ENCODE measurements around the gene CDKN2A. TPM values are rescaled to one million over a fixed set of nuclear protein-coding genes. Genes with fewer than 3 reads are reported as not detected.

CDKN2A gene
- total RNA-seq, 1 experiment from 2014 or later, result 0.35 TPM

- no peak for DNase-seq
- H3K9me3 Mint-ChIP-seq, result no peaks in the 10 kb centered on the region; a peak in 2 of 5 replicates
- H3K27me3 ChIP-seq (ENCODE audit: insufficient read depth, low read length), result peaks cover 31% of the 10 kb centered on the region; the same call in 1 of the 2 replicates
Observed at GRCh38 chr9:21982861-21983560, 11.2 kb downstream of the CDKN2A start.

More at GRCh38 chr9:21982861-21983560, 11.2 kb downstream of the CDKN2A start:
- H3K27ac ChIP-seq (ENCODE audit: insufficient read length, low read depth, low read length), result no peak overlapping the region
- H4K5ac ChIP-seq (ENCODE audit: insufficient read length, low read depth, low read length), result no peak overlapping the region
- H3K23me2 ChIP-seq (ENCODE audit: insufficient read length, low read depth, low read length, poor library complexity, severe bottlenecking), result no peaks in the 10 kb centered on the region
- H3K4me3 Mint-ChIP-seq, result no peak overlapping the region
- no peaks in the 10 kb centered on the region for H3K79me1 ChIP-seq (ENCODE audit: insufficient read depth, low read depth, low read length, poor library complexity, severe bottlenecking)
- H3K4me1 Mint-ChIP-seq, result peaks cover 0 to 2% of the 10 kb centered on the region in 2 experiments; a peak in 2 of 4 replicates
- H2AFZ ChIP-seq (ENCODE audit: low read length), result no peak overlapping the region
- H2BK120ac ChIP-seq (ENCODE audit: low read depth, low read length, poor library complexity, severe bottlenecking), result no peak overlapping the region
- H4K91ac ChIP-seq (ENCODE audit: insufficient read length, low read depth, low read length), result no peak overlapping the region
- no peak overlapping the region for H3K14ac ChIP-seq (ENCODE audit: insufficient read depth, low read length)
- H3K23ac ChIP-seq (ENCODE audit: insufficient read length, low read depth, low read length), result no peak overlapping the region
- H3K56ac ChIP-seq (ENCODE audit: insufficient read length, low read depth, low read length), result no peak overlapping the region
- no peak overlapping the region for H2BK20ac ChIP-seq (ENCODE audit: low read depth, low read length, poor library complexity, severe bottlenecking)
- no peaks in the 10 kb centered on the region for H3K9me3 ChIP-seq (ENCODE audit: control insufficient read depth, low read depth, low read length)
- no peaks in the 10 kb centered on the region for H3K79me2 ChIP-seq (ENCODE audit: insufficient read depth, low read length)
- no peaks in the 10 kb centered on the region; the same call in 1 of the 2 replicates for H3K4me1 ChIP-seq (ENCODE audit: insufficient read depth, low read length)
- H3K36me3 Mint-ChIP-seq (ENCODE audit: insufficient read depth in 1 of 3, low read depth in 3 of 3), result no peaks in the 10 kb centered on the region
- H3K18ac ChIP-seq (ENCODE audit: insufficient read length, low read depth, low read length), result no peak overlapping the region
- H4K20me1 ChIP-seq (ENCODE audit: control insufficient read depth, insufficient read depth, insufficient read length), result no peaks in the 10 kb centered on the region
- no peak overlapping the region for H2BK12ac ChIP-seq (ENCODE audit: insufficient read length, low read depth, low read length)
- no peak for TF ChIP-seq CTCF (conservative IDR thresholded peaks at IDR 0.05)
- H2AK5ac ChIP-seq (ENCODE audit: insufficient read length, low read length), result no peak overlapping the region
- H3K27me3 Mint-ChIP-seq (ENCODE audit: low read depth), result peaks cover 95% of the 10 kb centered on the region
- no peak overlapping the region for H3K9ac ChIP-seq (ENCODE audit: extremely low read depth, insufficient read length, low read length)
- no peak overlapping the region for H2BK15ac ChIP-seq (ENCODE audit: low read depth, low read length)
- H3T11ph ChIP-seq (ENCODE audit: low read length), result no peak overlapping the region
- no peak overlapping the region for H3K4ac ChIP-seq (ENCODE audit: low read depth, low read length)
- H3K4me2 ChIP-seq (ENCODE audit: insufficient read depth, insufficient read length, low read length), result no peak overlapping the region
- H4K8ac ChIP-seq (replicated peaks; ENCODE audit: insufficient read length, low read depth, low read length), result no peak overlapping the region
- no CpG with 5 or more reads among the region's 1 CpG for WGBS (ENCODE audit: extremely low coverage, insufficient read length, low lambda C conversion rate)
- no peak overlapping the region for H3K27ac Mint-ChIP-seq
- H2BK5ac ChIP-seq (ENCODE audit: insufficient read length, low read length), result no peak overlapping the region

Measured in H9 (cell line).